SJCRH30 (cell line): ENCODE results near the gene ARG2. TPM values are rescaled to one million over a fixed set of nuclear protein-coding genes. Genes with fewer than 3 reads are reported as not detected.
"Not testable (repeated sequence)": the region's sequence is repeated elsewhere in the genome, so short reads cannot be mapped to it uniquely, and the experiment has no call there.

Experiments used
- DNase-seq, 2 experiments: peaks; one replicate each; pipeline ENCODE4 v3.0.0-alpha.2; 2015 to 2020
- H3K27ac ChIP-seq: fragments of 250-450 bp; sonication (Bioruptor Pico); 2 replicates; pipeline ENCODE4 v1.5.1; 2020; ENCODE audit warnings: mild to moderate bottlenecking, moderate library complexity
- H3K27me3 ChIP-seq: fragments of 250-450 bp; sonication (Bioruptor Pico); 2 replicates; pipeline ENCODE4 v1.5.1; 2020; ENCODE audit warnings: mild to moderate bottlenecking, moderate library complexity
- H3K36me3 ChIP-seq: fragments of 250-450 bp; sonication (Bioruptor Pico); 2 replicates; pipeline ENCODE4 v1.5.1; 2020; ENCODE audit warnings: mild to moderate bottlenecking, moderate library complexity
- H3K4me1 ChIP-seq: fragments of 250-450 bp; sonication (Bioruptor Pico); 2 replicates; pipeline ENCODE4 v1.5.1; 2020; ENCODE audit warnings: mild to moderate bottlenecking, moderate library complexity
- H3K4me3 ChIP-seq: fragments of 250-450 bp; sonication (Bioruptor Pico); 2 replicates; pipeline ENCODE4 v1.5.1; 2020; ENCODE audit warnings: mild to moderate bottlenecking, moderate library complexity
- H3K9me3 ChIP-seq: fragments of 250-450 bp; sonication (Bioruptor Pico); replicated peaks from 2 replicates; pipeline ENCODE4 v1.5.1; 2020; ENCODE audit warnings: mild to moderate bottlenecking, moderate library complexity
- total RNA-seq: library from RNA; depleted of rRNA; stranded (reverse); fragments of >200 nt; shearing (Covaris generic); gene quantifications from 2 replicates; pipeline ENCODE4 v1.2.3, GENCODE V29; 2014

The ARG2 gene
- total RNA-seq, 1 experiment from 2014 or later: 9.7 TPM

DNA sequence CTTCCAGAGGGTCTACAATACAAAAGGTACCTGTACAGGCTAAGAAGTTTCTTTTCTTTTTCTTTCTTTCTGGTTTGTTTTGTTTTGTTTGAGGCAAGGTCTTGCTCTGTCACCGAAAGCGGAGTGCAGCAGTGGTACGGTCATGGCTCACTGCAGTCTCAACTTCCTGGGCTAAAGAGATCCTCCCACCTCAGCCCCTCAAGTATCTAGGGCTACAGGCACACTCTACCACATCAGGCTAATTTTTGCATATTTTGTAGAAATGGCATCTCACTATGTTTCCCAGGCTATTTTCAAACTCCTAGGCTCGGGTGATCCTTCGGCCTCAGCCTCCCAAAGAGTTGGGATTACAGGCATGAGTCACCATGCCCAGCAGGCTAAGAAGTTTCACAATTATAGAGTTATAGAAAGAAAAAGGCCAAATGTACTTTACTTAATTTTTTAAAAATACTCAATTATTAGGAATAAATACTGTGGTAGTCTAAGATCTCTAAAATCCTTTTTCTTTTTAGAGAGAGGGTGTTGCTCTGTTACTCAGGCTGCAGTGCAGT is 16.6 kb upstream of the ARG2 start:
- DNase-seq: no peak
- no peaks in the 10 kb centered on the region for H3K36me3 ChIP-seq
- no peak overlapping the region for H3K27ac ChIP-seq
- no peaks in the 10 kb centered on the region for H3K27me3 ChIP-seq
- H3K4me3 ChIP-seq: no peak overlapping the region
- no peaks in the 10 kb centered on the region for H3K9me3 ChIP-seq
- no peaks in the 10 kb centered on the region; the same call in 1 of the 2 replicates for H3K4me1 ChIP-seq

DNA sequence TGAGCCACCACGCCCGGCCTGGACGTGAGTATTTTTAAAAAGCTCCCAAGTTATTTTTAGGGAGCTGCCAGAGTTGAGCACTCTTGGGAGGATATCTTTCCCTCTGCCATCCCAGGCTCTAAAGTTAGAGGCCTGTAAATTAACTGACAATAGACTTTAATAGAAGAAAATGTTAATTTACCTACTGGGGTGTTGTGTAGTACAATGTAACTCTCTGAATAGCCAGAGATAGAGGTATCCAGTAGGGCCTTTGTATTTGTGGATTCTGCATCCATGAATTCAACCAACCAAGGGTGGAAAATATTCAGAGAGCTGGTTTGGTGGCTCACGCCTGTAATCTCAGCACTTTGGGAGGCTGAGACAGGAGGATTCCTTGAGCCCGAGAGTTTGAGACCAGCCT is 12.1 kb upstream of the ARG2 start:
- Histone ChIP-seq H3K4me1 (no peaks in the 10 kb centered on the region), H3K4me3 (no peak overlapping the region), H3K36me3 (no peaks in the 10 kb centered on the region), H3K27me3 (no peaks in the 10 kb centered on the region), H3K27ac (no peak overlapping the region), H3K9me3 (no peaks in the 10 kb centered on the region)
- no peak for DNase-seq

DNA sequence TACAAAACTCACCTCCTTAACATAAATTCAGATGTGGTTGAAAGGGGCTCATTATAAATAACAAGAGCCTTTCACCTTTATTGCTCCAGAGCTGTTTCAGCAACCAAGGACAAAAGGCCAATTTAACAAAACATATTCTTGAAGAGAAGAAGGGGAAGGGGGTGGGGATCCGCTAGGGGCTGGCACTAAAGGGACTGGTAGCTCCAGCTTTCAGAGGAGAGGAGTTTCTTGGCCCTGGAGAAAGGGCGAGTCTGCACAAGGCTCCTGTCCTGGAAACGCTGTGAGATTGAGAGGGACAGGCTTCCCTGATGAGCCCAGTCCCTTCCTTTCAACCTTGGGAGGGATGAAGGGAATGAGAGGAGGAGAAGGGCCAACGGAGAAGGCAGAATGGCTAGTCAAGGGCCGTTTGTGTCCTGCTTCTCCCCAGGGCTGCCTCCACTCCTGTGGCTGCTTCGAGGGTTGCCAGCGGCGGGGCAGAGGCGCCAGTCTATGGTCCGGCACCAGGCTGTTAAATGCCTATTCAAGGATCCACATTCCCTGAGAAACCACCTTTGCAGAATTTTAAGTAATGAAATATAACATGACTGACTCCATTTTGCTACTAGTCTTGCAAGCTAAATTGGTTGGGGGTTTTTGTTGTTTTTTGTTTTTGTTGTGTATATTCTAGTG is 9.9 kb upstream of the ARG2 start:
- Histone ChIP-seq H3K36me3 (no peaks in the 10 kb centered on the region), H3K27me3 (no peaks in the 10 kb centered on the region), H3K4me1 (no peaks in the 10 kb centered on the region), H3K4me3 (no peak overlapping the region), H3K27ac (no peak overlapping the region), H3K9me3 (no peaks in the 10 kb centered on the region)
- no peak for DNase-seq

DNA sequence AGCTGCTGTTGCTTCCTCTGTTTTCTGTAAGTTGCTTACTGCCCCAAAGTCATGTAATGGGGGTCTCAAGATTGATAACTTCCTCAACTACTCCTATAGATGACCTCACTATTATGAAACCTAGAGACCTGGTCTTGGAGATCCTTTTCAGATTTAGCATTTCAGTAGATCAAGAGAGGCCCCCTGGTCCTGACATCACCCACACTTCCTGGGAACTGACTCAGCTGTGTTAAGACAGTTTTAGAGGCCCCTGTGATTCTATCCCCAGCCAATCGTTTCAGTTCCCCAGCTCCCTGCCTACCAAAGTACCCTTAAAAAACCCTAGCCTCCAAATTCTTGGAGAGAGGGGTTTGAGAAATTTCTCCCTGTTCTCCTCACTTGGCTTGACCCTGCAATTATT is 9.2 kb upstream of the ARG2 start:
- no peaks in the 10 kb centered on the region for H3K36me3 ChIP-seq
- H3K27me3 ChIP-seq: no peaks in the 10 kb centered on the region
- no peak overlapping the region for H3K27ac ChIP-seq
- H3K4me1 ChIP-seq: no peaks in the 10 kb centered on the region
- no peak overlapping the region for H3K4me3 ChIP-seq
- no peak for DNase-seq
- no peaks in the 10 kb centered on the region for H3K9me3 ChIP-seq

DNA sequence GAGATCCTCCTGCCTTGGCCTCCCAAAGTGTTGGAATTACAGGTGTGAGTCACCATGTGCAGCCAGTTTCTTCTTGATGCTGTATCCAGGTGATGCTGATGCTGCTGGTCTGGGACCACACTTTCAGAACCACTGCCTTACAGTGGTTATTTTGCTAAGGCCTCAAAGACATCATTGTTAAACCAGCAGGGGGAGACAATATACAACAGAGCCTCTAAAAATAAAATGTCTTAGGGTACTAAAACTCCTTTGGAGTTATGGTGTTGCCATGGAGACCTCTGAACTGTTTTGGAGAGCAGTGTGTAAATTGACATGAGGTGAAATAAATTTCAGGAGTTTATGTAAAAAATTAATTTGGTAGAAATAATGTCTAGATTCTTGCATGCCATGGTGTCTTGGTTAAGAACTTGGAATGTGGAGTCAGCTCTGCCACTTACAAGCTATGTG is 1.1 kb upstream of the ARG2 start:
- H3K9me3 ChIP-seq: no peaks in the 10 kb centered on the region
- no peaks in the 10 kb centered on the region for H3K27me3 ChIP-seq
- H3K4me3 ChIP-seq: no peak overlapping the region
- peak in 1 of 2 experiments; percentile 66 for DNase-seq
- H3K27ac ChIP-seq: no peak overlapping the region
- H3K36me3 ChIP-seq: no peaks in the 10 kb centered on the region
- no peaks in the 10 kb centered on the region for H3K4me1 ChIP-seq

DNA sequence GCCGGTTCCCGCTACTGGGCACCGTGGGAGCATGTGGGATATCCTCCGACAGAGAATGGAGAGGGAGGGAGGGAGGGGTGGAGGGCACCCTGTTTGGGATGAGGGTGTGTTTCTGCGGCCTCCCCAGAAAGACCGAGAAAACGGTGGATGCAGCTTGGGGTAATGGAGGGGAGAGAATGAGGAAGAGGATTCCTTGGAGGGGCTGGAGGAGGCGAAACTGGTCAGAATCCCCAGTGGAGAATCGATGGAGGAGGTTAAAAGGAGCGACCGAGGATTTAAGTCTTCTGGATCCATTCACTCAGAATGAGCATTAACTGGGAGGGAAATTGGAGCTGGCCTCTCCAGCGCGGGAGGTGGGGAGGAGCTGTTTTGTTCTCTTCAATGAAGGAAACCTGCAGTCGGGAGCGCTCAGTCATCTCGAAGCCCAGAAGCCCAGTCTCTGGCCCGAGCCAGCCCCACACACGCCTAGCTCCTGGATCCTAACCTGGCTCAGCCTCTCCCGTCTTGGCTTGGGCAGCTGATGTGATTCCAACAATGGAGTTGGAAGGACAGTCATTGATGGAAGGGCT is 581 bp downstream of the ARG2 start:
- peak; percentile 7 to 37 for DNase-seq
- Histone ChIP-seq H3K4me3 (peak overlapping the region; percentile 67), H3K27ac (no peak overlapping the region), H3K27me3 (no peaks in the 10 kb centered on the region), H3K36me3 (no peaks in the 10 kb centered on the region), H3K9me3 (no peaks in the 10 kb centered on the region), H3K4me1 (no peaks in the 10 kb centered on the region)

DNA sequence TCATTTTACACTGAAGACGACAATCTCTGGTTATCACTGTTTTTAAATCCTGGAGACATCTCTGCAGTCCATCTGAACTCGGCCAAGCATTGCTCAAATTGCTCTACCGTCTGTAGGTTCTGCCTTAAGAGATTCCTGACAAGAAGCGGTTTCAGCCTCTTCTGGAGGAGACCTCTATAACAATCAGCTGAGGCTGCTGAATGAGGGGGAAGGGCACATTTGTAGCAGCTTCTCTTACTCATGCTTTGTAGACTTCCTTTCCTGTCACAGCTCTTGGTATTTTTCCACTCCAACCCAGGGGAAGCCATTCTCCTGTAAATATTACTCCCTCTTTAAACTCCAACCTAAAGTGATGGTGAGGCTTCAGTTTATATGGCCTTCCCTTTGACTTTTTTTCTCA is 3.0 kb downstream of the ARG2 start:
- H3K4me3 ChIP-seq: no peak overlapping the region
- no peaks in the 10 kb centered on the region for H3K27me3 ChIP-seq
- no peaks in the 10 kb centered on the region for H3K4me1 ChIP-seq
- no peak overlapping the region for H3K27ac ChIP-seq
- no peaks in the 10 kb centered on the region for H3K36me3 ChIP-seq
- no peaks in the 10 kb centered on the region for H3K9me3 ChIP-seq
- no peak for DNase-seq

DNA sequence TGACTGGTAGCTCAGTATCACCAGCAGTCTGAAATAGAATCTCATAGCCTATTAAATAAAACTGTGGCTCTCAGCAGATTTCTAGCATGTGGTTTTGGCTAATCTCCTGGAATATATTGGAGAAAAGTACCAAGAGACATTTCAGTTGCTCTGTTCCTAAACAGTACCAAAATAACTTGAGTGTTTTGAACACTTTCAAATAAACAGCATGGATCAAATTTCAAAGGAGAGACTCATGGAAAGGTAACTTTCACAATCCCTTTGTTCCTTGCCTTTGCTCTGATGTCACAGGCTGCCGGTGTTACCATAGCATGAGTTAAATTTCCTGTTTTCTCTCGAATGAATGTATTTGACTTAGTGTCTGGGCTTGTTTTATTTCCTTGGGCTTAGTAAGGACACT is 3.4 kb downstream of the ARG2 start:
- no peaks in the 10 kb centered on the region for H3K27me3 ChIP-seq
- no peaks in the 10 kb centered on the region for H3K36me3 ChIP-seq
- no peaks in the 10 kb centered on the region for H3K4me1 ChIP-seq
- DNase-seq: no peak
- H3K27ac ChIP-seq: no peak overlapping the region
- no peaks in the 10 kb centered on the region for H3K9me3 ChIP-seq
- H3K4me3 ChIP-seq: no peak overlapping the region

DNA sequence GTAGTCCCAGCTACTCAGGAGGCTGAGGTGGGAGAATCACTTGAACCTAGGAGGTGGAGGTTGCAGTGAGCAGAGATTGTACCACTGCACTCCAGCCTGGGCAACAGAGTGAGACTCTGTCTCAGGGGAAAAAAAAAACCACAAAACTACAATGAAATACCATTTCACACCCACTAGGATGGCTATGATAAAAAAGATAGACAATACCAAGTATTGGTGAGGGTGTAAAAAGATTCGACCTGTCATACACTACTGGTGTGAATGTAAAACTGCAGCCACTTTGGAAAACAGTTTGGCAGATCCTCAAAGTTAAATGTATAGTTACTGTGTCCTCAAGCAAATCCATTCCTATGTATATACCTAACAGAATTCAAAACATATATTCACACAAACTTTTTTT is 6.4 kb downstream of the ARG2 start:
- not testable (repeated sequence) for DNase-seq, H3K4me1 ChIP-seq, H3K4me3 ChIP-seq, H3K36me3 ChIP-seq, H3K27ac ChIP-seq, H3K9me3 ChIP-seq, H3K27me3 ChIP-seq

DNA sequence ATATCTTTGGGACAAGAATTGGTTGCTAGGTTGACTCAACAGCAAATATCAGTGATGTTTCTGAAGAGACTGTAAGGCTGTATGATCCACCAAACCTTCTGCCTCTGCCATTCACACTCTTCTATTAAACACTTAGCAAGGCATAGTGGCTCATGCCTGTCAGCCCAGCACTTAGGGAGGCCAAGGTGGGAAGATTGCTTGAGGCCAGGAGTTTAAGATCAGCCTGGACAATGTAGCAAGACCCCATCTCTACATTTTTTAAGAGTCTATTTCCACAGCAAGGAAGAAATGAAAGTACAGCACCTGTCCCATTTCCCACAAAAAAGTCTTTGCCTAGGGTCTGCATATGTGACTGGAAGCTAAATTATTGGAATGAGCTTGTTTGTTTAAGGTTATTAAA is 7.8 kb downstream of the ARG2 start:
- Histone ChIP-seq H3K4me3 (no peak overlapping the region), H3K9me3 (no peaks in the 10 kb centered on the region), H3K27ac (no peak overlapping the region), H3K4me1 (no peaks in the 10 kb centered on the region), H3K27me3 (no peaks in the 10 kb centered on the region), H3K36me3 (no peaks in the 10 kb centered on the region)
- no peak for DNase-seq

DNA sequence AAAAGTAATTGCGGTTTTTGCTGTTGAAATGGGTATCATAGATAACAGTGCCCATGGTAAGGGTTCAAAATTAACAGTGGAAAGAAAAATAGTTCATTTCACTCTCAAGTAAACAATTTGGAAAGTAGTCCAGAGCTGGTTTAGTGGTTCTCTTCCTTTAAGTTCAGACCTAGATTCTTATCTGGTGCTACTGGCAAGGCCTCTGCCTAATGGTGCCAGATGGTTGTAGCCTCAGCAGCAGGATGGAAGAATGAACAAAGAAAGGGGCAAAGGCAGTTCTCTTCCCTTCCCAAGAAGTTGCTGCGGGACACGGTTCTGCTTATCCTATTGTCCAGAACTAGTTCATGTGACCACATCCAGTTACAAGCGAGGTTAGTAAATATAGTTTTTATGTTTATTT is 10.5 kb downstream of the ARG2 start:
- H3K9me3 ChIP-seq: no peaks in the 10 kb centered on the region
- H3K4me3 ChIP-seq: no peak overlapping the region
- no peak overlapping the region for H3K27ac ChIP-seq
- no peak for DNase-seq
- no peaks in the 10 kb centered on the region for H3K4me1 ChIP-seq
- H3K36me3 ChIP-seq: no peaks in the 10 kb centered on the region
- no peaks in the 10 kb centered on the region for H3K27me3 ChIP-seq

DNA sequence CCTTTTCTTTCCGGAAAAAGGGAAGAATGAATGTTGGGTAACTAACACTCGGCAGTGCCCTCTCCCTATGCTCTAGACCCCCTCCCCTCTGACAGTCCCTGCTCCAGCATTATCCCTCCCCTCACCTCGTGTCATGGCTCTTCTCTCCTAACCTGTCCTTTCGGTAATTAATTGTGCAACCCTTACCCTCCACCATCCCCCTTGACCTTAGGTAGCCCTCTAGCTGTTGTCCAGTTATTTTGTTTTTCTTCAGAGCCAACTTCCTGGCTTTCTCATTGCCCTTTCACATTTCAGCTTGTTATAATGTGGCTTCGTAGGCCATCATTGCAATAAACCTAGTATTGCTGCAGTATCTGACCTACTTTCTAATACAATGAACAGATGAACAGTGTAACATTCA is 11.2 kb downstream of the ARG2 start:
- Histone ChIP-seq H3K27me3 (no peaks in the 10 kb centered on the region), H3K4me1 (no peaks in the 10 kb centered on the region), H3K36me3 (no peaks in the 10 kb centered on the region), H3K4me3 (no peak overlapping the region), H3K27ac (no peak overlapping the region), H3K9me3 (no peaks in the 10 kb centered on the region)
- DNase-seq: no peak

DNA sequence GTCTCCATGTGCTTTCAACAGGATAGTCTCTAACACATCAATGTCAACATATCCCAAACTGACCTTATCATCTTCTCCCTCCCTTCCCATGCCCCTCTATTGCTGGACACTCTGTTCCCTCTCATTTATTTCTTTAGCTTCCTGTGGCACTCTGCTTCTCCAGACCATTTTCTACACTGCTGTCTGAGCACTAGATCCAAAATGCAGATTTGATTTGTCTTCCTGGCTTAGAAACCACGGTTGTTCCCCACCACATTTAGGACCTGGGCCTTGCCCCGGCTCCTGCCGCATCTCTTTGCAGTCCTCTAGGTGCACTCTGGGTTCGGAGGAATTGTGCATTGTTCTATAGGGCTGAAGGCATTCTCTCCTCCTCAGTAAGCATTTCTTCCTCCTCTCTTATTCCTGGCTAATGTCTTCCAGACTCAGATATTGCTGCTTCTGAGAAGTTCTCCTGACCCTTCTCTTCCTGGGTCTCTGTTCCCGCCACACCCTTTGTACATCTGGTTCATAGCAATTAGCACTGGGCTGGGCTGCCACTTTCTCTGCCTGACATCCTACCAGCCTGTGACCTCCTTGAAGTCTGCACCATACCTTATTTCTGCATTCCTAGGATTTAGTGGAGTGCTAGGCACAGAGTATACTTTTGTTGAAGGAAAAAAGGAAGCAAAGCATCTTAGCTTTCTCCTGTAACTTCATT is 13.9 kb downstream of the ARG2 start:
- Histone ChIP-seq H3K9me3 (no peaks in the 10 kb centered on the region), H3K27me3 (no peaks in the 10 kb centered on the region), H3K4me3 (no peak overlapping the region), H3K4me1 (no peaks in the 10 kb centered on the region), H3K36me3 (no peaks in the 10 kb centered on the region), H3K27ac (no peak overlapping the region)
- DNase-seq: no peak

DNA sequence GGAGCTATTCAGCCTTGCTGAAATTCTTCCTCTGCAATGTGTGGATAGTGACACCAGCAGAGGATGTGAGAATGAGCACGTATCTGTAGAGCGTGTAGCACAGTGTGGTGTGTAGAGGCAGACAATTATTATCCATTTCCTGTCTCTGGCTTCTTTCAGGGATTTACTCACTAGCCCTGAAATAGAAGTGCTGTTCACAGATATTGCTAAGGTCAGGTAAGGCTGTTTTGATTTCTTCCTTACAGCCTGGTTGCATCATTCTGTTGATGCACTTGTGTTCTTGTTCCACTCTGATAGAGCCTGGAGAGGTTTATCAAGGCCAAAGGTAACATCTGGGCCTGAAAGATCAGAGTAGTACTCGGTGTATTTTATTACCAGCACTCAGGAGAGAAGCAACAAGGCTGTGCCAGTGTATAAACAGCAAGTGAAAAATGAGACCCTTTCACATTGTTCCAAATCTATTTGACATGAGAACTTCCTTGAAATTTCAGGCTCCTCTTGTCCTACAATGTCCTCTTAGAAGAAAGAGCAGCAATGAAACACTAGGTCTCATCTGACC is 16.7 kb downstream of the ARG2 start:
- Histone ChIP-seq H3K27me3 (no peaks in the 10 kb centered on the region), H3K27ac (no peak overlapping the region), H3K9me3 (no peaks in the 10 kb centered on the region; the same call in 1 of the 2 replicates), H3K4me1 (no peaks in the 10 kb centered on the region), H3K36me3 (no peaks in the 10 kb centered on the region), H3K4me3 (no peak overlapping the region)
- DNase-seq: no peak

DNA sequence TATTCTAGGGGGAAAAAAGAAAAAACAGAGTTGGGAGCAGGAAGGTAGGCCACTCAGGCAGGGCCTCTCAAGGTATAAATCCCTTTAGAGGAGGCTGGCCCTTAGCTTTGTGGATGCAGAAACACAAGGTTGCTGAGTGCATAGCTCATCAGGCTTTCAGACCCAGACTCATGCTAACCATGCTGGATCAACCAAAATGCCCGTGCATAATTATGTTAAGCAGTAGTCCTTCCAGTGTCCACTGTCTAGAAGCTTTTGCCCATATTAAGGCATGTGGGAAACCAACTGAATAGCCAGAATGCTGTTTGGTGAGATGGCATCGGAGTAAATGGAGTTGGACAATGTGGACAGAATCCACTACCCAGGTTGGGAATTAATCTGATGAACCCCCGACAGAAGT is 18.9 kb downstream of the ARG2 start:
- H3K4me1 ChIP-seq: no peaks in the 10 kb centered on the region
- H3K27ac ChIP-seq: no peak overlapping the region
- no peak overlapping the region for H3K4me3 ChIP-seq
- no peak for DNase-seq
- no peaks in the 10 kb centered on the region for H3K36me3 ChIP-seq
- no peaks in the 10 kb centered on the region for H3K27me3 ChIP-seq
- H3K9me3 ChIP-seq: no peaks in the 10 kb centered on the region; the same call in 1 of the 2 replicates
